Measurements from ENCODE around the gene ZNF564.
"Not testable (repeated sequence)": the region's sequence is repeated elsewhere in the genome, so short reads cannot be mapped to it uniquely, and the experiment has no call there.

Gene ZNF564

GRCh38 chr19:12551060-12551832 lies at the start of gene ZNF564:
Gene ZNF564, minus strand, starts transcription at chr19:12551482. Its CDS starts 150 bp downstream, at chr19:12551332.
- DNase-seq (ENCODE audit: low read depth, low spot score), result peak; percentile 95

- no peak for DNase-seq (ENCODE audit: low read depth, low spot score)
These were observed 46.3 kb upstream of the ZNF564 start for GRCh38 chr19:12597594-12597993.

GRCh38 chr19:12596927-12597548 lies 45.8 kb upstream of the ZNF564 start:
- DNase-seq (ENCODE audit: low read depth, low spot score), result no peak

GRCh38 chr19:12596485-12596884 lies 45.2 kb upstream of the ZNF564 start:
- no peak for DNase-seq (ENCODE audit: low read depth, low spot score)

- DNase-seq (ENCODE audit: low read depth, low spot score), result no peak
These were observed 29.8 kb upstream of the ZNF564 start for GRCh38 chr19:12581100-12581499.

GRCh38 chr19:12580180-12580694 lies 29.0 kb upstream of the ZNF564 start:
- DNase-seq (ENCODE audit: low read depth, low spot score), result no peak

GRCh38 chr19:12578641-12579040 lies 27.4 kb upstream of the ZNF564 start:
- no peak for DNase-seq (ENCODE audit: low read depth, low spot score)

- no peak for DNase-seq (ENCODE audit: low read depth, low spot score)
These were observed 22.8 kb upstream of the ZNF564 start for GRCh38 chr19:12574036-12574435.

- no peak for DNase-seq (ENCODE audit: low read depth, low spot score)
These were observed 16.7 kb upstream of the ZNF564 start for GRCh38 chr19:12567951-12568350.

- DNase-seq (ENCODE audit: low read depth, low spot score), result not testable (repeated sequence)
These were observed 15.1 kb upstream of the ZNF564 start for GRCh38 chr19:12566380-12566779.

GRCh38 chr19:12564016-12564664 lies 12.9 kb upstream of the ZNF564 start:
- peak; percentile 51 for DNase-seq (ENCODE audit: low read depth, low spot score)

- no peak for DNase-seq (ENCODE audit: low read depth, low spot score)
These were observed 4.2 kb upstream of the ZNF564 start for GRCh38 chr19:12555456-12555930.

- no peak for DNase-seq (ENCODE audit: low read depth, low spot score)
These were observed 4.4 kb downstream of the ZNF564 start for GRCh38 chr19:12546903-12547302.

- DNase-seq (ENCODE audit: low read depth, low spot score), result no peak
These were observed 5.2 kb downstream of the ZNF564 start for GRCh38 chr19:12546068-12546467.

- DNase-seq (ENCODE audit: low read depth, low spot score), result no peak
These were observed 6.0 kb downstream of the ZNF564 start for GRCh38 chr19:12545267-12545666.

GRCh38 chr19:12544401-12544876 lies 6.8 kb downstream of the ZNF564 start:
- DNase-seq (ENCODE audit: low read depth, low spot score), result no peak

GRCh38 chr19:12543855-12544254 lies 7.4 kb downstream of the ZNF564 start:
- DNase-seq (ENCODE audit: low read depth, low spot score), result no peak

GRCh38 chr19:12527034-12527836 lies 24.0 kb downstream of the ZNF564 start:
- no peak for DNase-seq (ENCODE audit: low read depth, low spot score)

- no peak for DNase-seq (ENCODE audit: low read depth, low spot score)
These were observed 24.7 kb downstream of the ZNF564 start for GRCh38 chr19:12526542-12526941.

- DNase-seq (ENCODE audit: low read depth, low spot score), result no peak
These were observed 29.3 kb downstream of the ZNF564 start for GRCh38 chr19:12521996-12522395.

- DNase-seq (ENCODE audit: low read depth, low spot score), result no peak
These were observed 37.7 kb downstream of the ZNF564 start for GRCh38 chr19:12513531-12514061.
